Fibroblast of lung (primary cell): ENCODE data around the gene SET. TPM values are rescaled to one million over a fixed set of nuclear protein-coding genes. Genes with fewer than 3 reads are reported as not detected.

ENCODE experiments used
- DNase-seq, 2 donors: peaks; one replicate each; pipeline versions ENCODE4 v3.0.0 to v3.0.0-alpha.2; 2010; ENCODE audit warnings: low read depth in 2 of 2
- H2AFZ ChIP-seq: 2 replicates; pipeline ENCODE4 v1.5.1; 2012; ENCODE audit warnings: low read length, control low read depth, inconsistent platforms
- H3K27ac ChIP-seq: 2 replicates; pipeline ENCODE4 v1.5.1; 2011; ENCODE audit warnings: low read length, control low read depth; ENCODE audit not compliant: insufficient read depth
- H3K27me3 ChIP-seq: 2 replicates; pipeline ENCODE4 v1.5.1; 2011; ENCODE audit warnings: mild to moderate bottlenecking, low read length; ENCODE audit not compliant: control insufficient read depth, insufficient read depth
- H3K36me3 ChIP-seq: 2 replicates; pipeline ENCODE4 v1.5.1; 2011; ENCODE audit warnings: low read length; ENCODE audit not compliant: control insufficient read depth, insufficient read depth
- H3K4me1 ChIP-seq: 2 replicates; pipeline ENCODE4 v1.5.1; 2011; ENCODE audit warnings: low read length; ENCODE audit not compliant: control insufficient read depth, insufficient read depth; ENCODE audit errors: extremely low read depth
- H3K4me2 ChIP-seq: 2 replicates; pipeline ENCODE4 v1.5.1; 2011; ENCODE audit warnings: low read length, control low read depth; ENCODE audit not compliant: insufficient read depth; ENCODE audit errors: extremely low read depth
- H3K4me3 ChIP-seq, 4 experiments: fragments of 200-600 bp in 1 of 4; sonication (generic) in 1 of 4; replicated peaks in 1 of 4; 2 replicates each; pipeline ENCODE4 v1.5.1; 2011 to 2016; ENCODE audit warnings: low read length in 4 of 4, low read depth in 3 of 4, mild to moderate bottlenecking in 3 of 4, control low read depth in 2 of 4, inconsistent platforms in 1 of 4, mixed read lengths in 1 of 4; ENCODE audit not compliant: insufficient read depth in 1 of 4; ENCODE audit errors: control extremely low read depth in 1 of 4
- H3K79me2 ChIP-seq: 2 replicates; pipeline ENCODE4 v1.5.1; 2012; ENCODE audit warnings: mild to moderate bottlenecking, low read length, inconsistent platforms; ENCODE audit not compliant: control insufficient read depth, insufficient read depth
- H3K9ac ChIP-seq: 2 replicates; pipeline ENCODE4 v1.5.1; 2011; ENCODE audit warnings: mild to moderate bottlenecking, low read length, control low read depth; ENCODE audit not compliant: insufficient read depth
- H3K9me3 ChIP-seq: 2 replicates; pipeline ENCODE4 v1.5.1; 2012; ENCODE audit warnings: low read depth, low read length; ENCODE audit not compliant: control insufficient read depth, insufficient read depth
- H4K20me1 ChIP-seq: 2 replicates; pipeline ENCODE4 v1.5.1; 2011; ENCODE audit warnings: low read length; ENCODE audit not compliant: control insufficient read depth, insufficient read depth; ENCODE audit errors: extremely low read depth
- EZH2 ChIP-seq: IDR thresholded peaks from 2 replicates; pipeline ENCODE4 v1.5.1; 2012; ENCODE audit warnings: low read length, control low read depth, mild to moderate bottlenecking; ENCODE audit errors: missing control alignments
- polyA plus RNA-seq, 2 donors: library from polyadenylated mRNA; depleted of rRNA in 1 of 2; stranded (reverse) in 1 of 2; unstranded in 1 of 2; fragments of >200 nt; gene quantifications; 2 replicates each; pipeline ENCODE4 v1.2.1, GENCODE V29; 2011 to 2012; ENCODE audit warnings: missing spikeins in 1 of 2
- total RNA-seq: library from RNA; depleted of rRNA; stranded (reverse); fragments of >200 nt; gene quantifications from 2 replicates; pipeline ENCODE4 v1.2.1, GENCODE V29; 2014
- TF ChIP-seq, protein P1 (sequence below), 2 donors: IDR thresholded peaks in 1 of 2; conservative IDR thresholded peaks in 1 of 2; 1 replicate in 1 of 2; 2 replicates in 1 of 2; pipeline ENCODE4 v1.5.1; 2011 to 2012; ENCODE audit warnings: low read length in 2 of 2, control low read depth in 1 of 2, inconsistent platforms in 1 of 2, low read depth in 1 of 2, mild to moderate bottlenecking in 1 of 2

SET gene
- total and polyA plus RNA-seq, 2 donors (not counting 1 experiment from before 2014, with no cell fraction given), result 256 to 456 TPM

DNA sequence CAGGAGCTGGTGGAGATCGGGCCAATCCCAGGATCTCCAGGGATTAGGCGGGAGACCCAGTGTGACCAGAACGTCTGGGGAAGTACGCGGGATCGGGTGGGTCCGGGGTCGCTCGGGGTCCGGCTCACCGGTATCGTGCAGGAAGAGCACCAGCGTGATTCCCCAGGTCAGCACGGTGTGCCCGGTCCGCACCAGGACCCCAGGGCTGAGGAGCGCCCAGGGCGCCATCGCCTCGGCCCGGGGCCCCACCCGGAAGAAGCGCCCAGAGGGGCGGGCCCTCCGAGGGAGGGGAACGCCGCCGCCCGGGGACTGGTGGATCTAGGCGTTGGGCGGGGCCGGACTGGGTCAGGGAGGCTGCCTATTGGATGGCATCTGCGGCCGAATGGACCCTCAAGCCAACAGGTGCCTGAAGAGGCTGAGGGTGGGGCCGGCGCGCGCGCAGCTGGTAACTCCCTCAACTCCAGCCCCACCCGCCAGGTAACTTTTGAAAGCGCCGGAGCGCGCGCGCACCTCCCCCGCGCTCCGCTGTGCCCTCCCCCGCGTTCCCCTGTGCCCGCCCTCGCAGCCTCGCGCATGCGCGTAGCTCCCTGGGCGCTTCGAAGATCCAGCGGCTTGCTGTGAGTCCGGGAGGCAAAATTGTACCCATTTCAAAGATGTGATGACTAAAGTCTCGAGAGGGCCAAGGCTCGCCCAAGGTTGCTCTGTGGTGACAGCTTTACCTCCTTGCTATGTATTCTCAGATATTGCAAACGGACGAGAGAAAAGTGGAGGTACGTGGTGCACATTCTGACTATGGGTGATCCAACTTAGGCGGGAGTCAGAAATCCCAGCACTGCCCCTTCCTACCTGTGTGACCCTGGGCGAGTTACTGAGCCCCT, 35.1 kb downstream of the SET start, which contains the start of gene ZDHHC12:
ZDHHC12 (minus strand) TSS at position 262 of the 878 bp plus-strand sequence; CDS start at position 228, 34 bp downstream.
- Histone ChIP-seq H3K79me2 (no peaks in the 10 kb centered on the region), H3K27ac (no peak within 1 kb of the TSS), H3K4me2 (peak within 1 kb of the TSS; percentile 88), H2AFZ (peak within 1 kb of the TSS; percentile 51), H3K4me1 (peaks cover 4% of the 10 kb centered on the region), H3K9me3 (no peaks in the 10 kb centered on the region), H3K36me3 (peaks cover 1% of the 10 kb centered on the region), H3K27me3 (no peaks in the 10 kb centered on the region), H3K9ac (peak within 1 kb of the TSS; percentile 4), H3K4me3 (peak within 1 kb of the TSS; percentile 43 to 75 (median 60)), H4K20me1 (no peaks in the 10 kb centered on the region)
- DNase-seq, result peak; percentile 82 to 96
- TF ChIP-seq EZH2, result no peak
- TF ChIP-seq, protein P1, sequence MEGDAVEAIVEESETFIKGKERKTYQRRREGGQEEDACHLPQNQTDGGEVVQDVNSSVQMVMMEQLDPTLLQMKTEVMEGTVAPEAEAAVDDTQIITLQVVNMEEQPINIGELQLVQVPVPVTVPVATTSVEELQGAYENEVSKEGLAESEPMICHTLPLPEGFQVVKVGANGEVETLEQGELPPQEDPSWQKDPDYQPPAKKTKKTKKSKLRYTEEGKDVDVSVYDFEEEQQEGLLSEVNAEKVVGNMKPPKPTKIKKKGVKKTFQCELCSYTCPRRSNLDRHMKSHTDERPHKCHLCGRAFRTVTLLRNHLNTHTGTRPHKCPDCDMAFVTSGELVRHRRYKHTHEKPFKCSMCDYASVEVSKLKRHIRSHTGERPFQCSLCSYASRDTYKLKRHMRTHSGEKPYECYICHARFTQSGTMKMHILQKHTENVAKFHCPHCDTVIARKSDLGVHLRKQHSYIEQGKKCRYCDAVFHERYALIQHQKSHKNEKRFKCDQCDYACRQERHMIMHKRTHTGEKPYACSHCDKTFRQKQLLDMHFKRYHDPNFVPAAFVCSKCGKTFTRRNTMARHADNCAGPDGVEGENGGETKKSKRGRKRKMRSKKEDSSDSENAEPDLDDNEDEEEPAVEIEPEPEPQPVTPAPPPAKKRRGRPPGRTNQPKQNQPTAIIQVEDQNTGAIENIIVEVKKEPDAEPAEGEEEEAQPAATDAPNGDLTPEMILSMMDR (conservative IDR thresholded peaks at IDR 0.05 in 1 of 2, IDR thresholded peaks at IDR 0.05 in 1 of 2; ENCODE audit: low read depth in 1 of 2, low read length in 2 of 2), result no peak

DNA sequence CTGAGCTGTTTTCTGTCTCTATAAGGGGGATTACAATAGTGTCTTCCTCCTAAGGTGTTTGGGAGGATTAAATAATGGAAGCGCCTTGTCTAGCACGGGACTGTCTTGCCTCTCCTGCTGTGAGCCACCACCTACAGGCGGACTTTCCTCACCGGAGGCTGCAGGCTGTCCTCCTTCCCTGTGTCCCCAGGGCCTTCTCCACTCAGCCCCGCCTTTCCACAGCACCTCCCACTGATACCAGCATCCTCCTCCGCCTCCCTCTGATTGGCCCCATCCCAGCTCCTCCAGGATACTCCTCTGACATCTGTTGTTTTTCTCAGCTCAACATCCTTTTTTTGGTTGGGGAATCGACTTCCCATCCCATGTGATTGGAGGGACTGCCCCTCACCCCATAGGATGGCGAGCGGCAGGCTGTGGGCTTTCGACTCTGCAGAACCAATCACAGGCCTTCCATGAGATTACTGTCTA, 35.8 kb downstream of the SET start:
- Histone ChIP-seq H3K79me2 (no peaks in the 10 kb centered on the region), H3K27ac (no peak overlapping the region)
- DNase-seq, result peak; percentile 61 to 78

More for the DNA sequence above, 35.8 kb downstream of the SET start:
- H2AFZ ChIP-seq, result no peak overlapping the region
- H3K36me3 ChIP-seq, result peaks cover 1% of the 10 kb centered on the region
- H3K9ac ChIP-seq, result no peak overlapping the region
- peak overlapping the region; percentile 88 for H3K4me2 ChIP-seq
- no peak for TF ChIP-seq EZH2
- TF ChIP-seq, protein P1 (conservative IDR thresholded peaks at IDR 0.05 in 1 of 2, IDR thresholded peaks at IDR 0.05 in 1 of 2; ENCODE audit: low read depth in 1 of 2, low read length in 2 of 2), result no peak
- H3K4me1 ChIP-seq, result peaks cover 4% of the 10 kb centered on the region
- H4K20me1 ChIP-seq, result no peaks in the 10 kb centered on the region
- no peaks in the 10 kb centered on the region for H3K9me3 ChIP-seq
- no peaks in the 10 kb centered on the region for H3K27me3 ChIP-seq
- H3K4me3 ChIP-seq, result peak overlapping the region; percentile 43 to 75 (median 60)
